GM18873 (cell line): Measurements from ENCODE around the gene GCNT1.
"Not testable (repeated sequence)": the region's sequence is repeated elsewhere in the genome, so short reads cannot be mapped to it uniquely, and the experiment has no call there.

Experiments used
- ATAC-seq: cut with Tn5 transposase; IDR thresholded peaks from one replicate; pipeline ENCODE4 v1.9.1; 2021; ENCODE audit warnings: mild to moderate bottlenecking, moderate library complexity, moderate number of reproducible peaks; ENCODE audit not compliant: unreplicated experiment, low FRiP score

Gene GCNT1

GRCh38 chr9:76458903-76459693 is at the start of gene GCNT1:
Gene GCNT1, plus strand, starts transcription at chr9:76459182. Its CDS starts 43,200 bp downstream, at chr9:76502382.
- peak; percentile 71 for ATAC-seq

GRCh38 chr9:76412638-76413037 is 46.3 kb upstream of the GCNT1 start:
- no peak for ATAC-seq

- ATAC-seq, result no peak
These were observed 45.3 kb upstream of the GCNT1 start for GRCh38 chr9:76413658-76414057.

- peak; percentile 82 for ATAC-seq
These were observed 44.3 kb upstream of the GCNT1 start for GRCh38 chr9:76414661-76415060.

- no peak for ATAC-seq
These were observed 43.8 kb upstream of the GCNT1 start for GRCh38 chr9:76415154-76415553.

GRCh38 chr9:76415731-76416130 is 43.3 kb upstream of the GCNT1 start:
- no peak for ATAC-seq

- no peak for ATAC-seq
These were observed 41.6 kb upstream of the GCNT1 start for GRCh38 chr9:76417394-76417793.

GRCh38 chr9:76419782-76420380 is 39.1 kb upstream of the GCNT1 start:
- ATAC-seq, result no peak

- no peak for ATAC-seq
These were observed 35.5 kb upstream of the GCNT1 start for GRCh38 chr9:76423216-76424177.

- no peak for ATAC-seq
These were observed 34.5 kb upstream of the GCNT1 start for GRCh38 chr9:76424491-76424890.

- no peak for ATAC-seq
These were observed 33.1 kb upstream of the GCNT1 start for GRCh38 chr9:76425677-76426453.

- ATAC-seq, result no peak
These were observed 32.1 kb upstream of the GCNT1 start for GRCh38 chr9:76426807-76427419.

GRCh38 chr9:76431601-76432000 is 27.4 kb upstream of the GCNT1 start:
- no peak for ATAC-seq

GRCh38 chr9:76433406-76433805 is 25.6 kb upstream of the GCNT1 start:
- no peak for ATAC-seq

- no peak for ATAC-seq
These were observed 25.1 kb upstream of the GCNT1 start for GRCh38 chr9:76433836-76434235.

- not testable (repeated sequence) for ATAC-seq
These were observed 24.1 kb upstream of the GCNT1 start for GRCh38 chr9:76434897-76435296.

GRCh38 chr9:76437017-76437699 is 21.8 kb upstream of the GCNT1 start:
- not testable (repeated sequence) for ATAC-seq

- ATAC-seq, result peak; percentile 79
These were observed 20.0 kb upstream of the GCNT1 start for GRCh38 chr9:76438841-76439588.
